IPS-15b (cell line): ENCODE data around the gene RIPOR2.

Experiments used
- H3K27me3 ChIP-seq: one replicate; pipeline ENCODE4 v1.6.1; 2013; ENCODE audit warnings: low read length; ENCODE audit not compliant: control insufficient read depth, insufficient read depth
- H3K36me3 ChIP-seq: one replicate; pipeline ENCODE4 v1.6.1; 2013; ENCODE audit warnings: low read length; ENCODE audit not compliant: control insufficient read depth, insufficient read depth
- H3K4me1 ChIP-seq: one replicate; pipeline ENCODE4 v1.6.1; 2013; ENCODE audit warnings: mild to moderate bottlenecking, low read length; ENCODE audit not compliant: control insufficient read depth, insufficient read depth
- H3K4me3 ChIP-seq: one replicate; pipeline ENCODE4 v1.5.1; 2013; ENCODE audit warnings: low read depth, low read length
- H3K9ac ChIP-seq: one replicate; pipeline ENCODE4 v1.6.1; 2013; ENCODE audit warnings: low read depth, mild to moderate bottlenecking, low read length
- H3K9me3 ChIP-seq: one replicate; pipeline ENCODE4 v1.6.1; 2013; ENCODE audit warnings: mild to moderate bottlenecking, low read length; ENCODE audit not compliant: control insufficient read depth, insufficient read depth

Gene RIPOR2

GRCh38 chr6:24865161-24865560, 70.6 kb downstream of the RIPOR2 start:
- H3K27me3 ChIP-seq, result no peaks in the 10 kb centered on the region
- no peak overlapping the region for H3K4me3 ChIP-seq
- no peaks in the 10 kb centered on the region for H3K4me1 ChIP-seq
- no peaks in the 10 kb centered on the region for H3K9me3 ChIP-seq
- H3K36me3 ChIP-seq, result no peaks in the 10 kb centered on the region
- H3K9ac ChIP-seq, result no peak overlapping the region

- no peaks in the 10 kb centered on the region for H3K4me1 ChIP-seq
- H3K36me3 ChIP-seq, result no peaks in the 10 kb centered on the region
- H3K4me3 ChIP-seq, result no peak overlapping the region
- H3K9ac ChIP-seq, result no peak overlapping the region
- no peaks in the 10 kb centered on the region for H3K9me3 ChIP-seq
- H3K27me3 ChIP-seq, result no peaks in the 10 kb centered on the region
Measured at GRCh38 chr6:24864343-24864742, 71.4 kb downstream of the RIPOR2 start.

- Histone ChIP-seq H3K36me3 (no peaks in the 10 kb centered on the region), H3K27me3 (no peaks in the 10 kb centered on the region), H3K4me3 (no peak overlapping the region), H3K9ac (peak overlapping the region; percentile 26), H3K4me1 (no peaks in the 10 kb centered on the region), H3K9me3 (no peaks in the 10 kb centered on the region)
Measured at GRCh38 chr6:24861934-24862333, 73.8 kb downstream of the RIPOR2 start.

GRCh38 chr6:24859608-24860200, 76.1 kb downstream of the RIPOR2 start:
- Histone ChIP-seq H3K27me3 (no peaks in the 10 kb centered on the region), H3K4me1 (no peaks in the 10 kb centered on the region), H3K9me3 (no peaks in the 10 kb centered on the region), H3K4me3 (no peak overlapping the region), H3K9ac (no peak overlapping the region), H3K36me3 (no peaks in the 10 kb centered on the region)

- Histone ChIP-seq H3K4me3 (no peak overlapping the region), H3K9ac (no peak overlapping the region), H3K4me1 (no peaks in the 10 kb centered on the region)
Measured at GRCh38 chr6:24859132-24859531, 76.6 kb downstream of the RIPOR2 start.

GRCh38 chr6:24858177-24858653, 77.5 kb downstream of the RIPOR2 start:
- Histone ChIP-seq H3K9ac (no peak overlapping the region), H3K4me3 (no peak overlapping the region), H3K36me3 (no peaks in the 10 kb centered on the region), H3K9me3 (no peaks in the 10 kb centered on the region), H3K27me3 (no peaks in the 10 kb centered on the region), H3K4me1 (no peaks in the 10 kb centered on the region)

More at GRCh38 chr6:24859132-24859531, 76.6 kb downstream of the RIPOR2 start:
- H3K9me3 ChIP-seq, result no peaks in the 10 kb centered on the region
- no peaks in the 10 kb centered on the region for H3K36me3 ChIP-seq
- no peaks in the 10 kb centered on the region for H3K27me3 ChIP-seq

- Histone ChIP-seq H3K36me3 (no peaks in the 10 kb centered on the region), H3K9ac (no peak overlapping the region), H3K9me3 (no peaks in the 10 kb centered on the region), H3K4me1 (no peaks in the 10 kb centered on the region), H3K4me3 (no peak overlapping the region), H3K27me3 (no peaks in the 10 kb centered on the region)
Measured at GRCh38 chr6:24856901-24857670, 78.7 kb downstream of the RIPOR2 start.

GRCh38 chr6:24856246-24856599, 79.5 kb downstream of the RIPOR2 start:
- H3K36me3 ChIP-seq, result no peaks in the 10 kb centered on the region
- no peaks in the 10 kb centered on the region for H3K4me1 ChIP-seq
- no peaks in the 10 kb centered on the region for H3K27me3 ChIP-seq
- no peak overlapping the region for H3K9ac ChIP-seq
- no peaks in the 10 kb centered on the region for H3K9me3 ChIP-seq
- H3K4me3 ChIP-seq, result no peak overlapping the region

- no peaks in the 10 kb centered on the region for H3K27me3 ChIP-seq
- H3K4me1 ChIP-seq, result no peaks in the 10 kb centered on the region
- no peak overlapping the region for H3K9ac ChIP-seq
- no peak overlapping the region for H3K4me3 ChIP-seq
- H3K36me3 ChIP-seq, result no peaks in the 10 kb centered on the region
- no peaks in the 10 kb centered on the region for H3K9me3 ChIP-seq
Measured at GRCh38 chr6:24855395-24856245, 80.1 kb downstream of the RIPOR2 start.

- Histone ChIP-seq H3K4me1 (no peaks in the 10 kb centered on the region), H3K9ac (no peak overlapping the region), H3K4me3 (no peak overlapping the region), H3K9me3 (no peaks in the 10 kb centered on the region), H3K27me3 (no peaks in the 10 kb centered on the region), H3K36me3 (no peaks in the 10 kb centered on the region)
Measured at GRCh38 chr6:24854077-24854666, 81.6 kb downstream of the RIPOR2 start.

GRCh38 chr6:24851086-24851485, 84.7 kb downstream of the RIPOR2 start:
- H3K36me3 ChIP-seq, result no peaks in the 10 kb centered on the region
- H3K4me1 ChIP-seq, result no peaks in the 10 kb centered on the region
- no peaks in the 10 kb centered on the region for H3K27me3 ChIP-seq
- H3K4me3 ChIP-seq, result no peak overlapping the region
- no peak overlapping the region for H3K9ac ChIP-seq
- no peaks in the 10 kb centered on the region for H3K9me3 ChIP-seq
